ENCODE data around the gene CEACAM1. TPM values are rescaled to one million over a fixed set of nuclear protein-coding genes. Genes with fewer than 3 reads are reported as not detected.

Gene CEACAM1
- total and polyA plus RNA-seq, 2 experiments from 2014 or later: not detected

- no peaks in the 10 kb centered on the region for H3K4me1 ChIP-seq (ENCODE audit: low read depth)
- TF ChIP-seq, protein P1, sequence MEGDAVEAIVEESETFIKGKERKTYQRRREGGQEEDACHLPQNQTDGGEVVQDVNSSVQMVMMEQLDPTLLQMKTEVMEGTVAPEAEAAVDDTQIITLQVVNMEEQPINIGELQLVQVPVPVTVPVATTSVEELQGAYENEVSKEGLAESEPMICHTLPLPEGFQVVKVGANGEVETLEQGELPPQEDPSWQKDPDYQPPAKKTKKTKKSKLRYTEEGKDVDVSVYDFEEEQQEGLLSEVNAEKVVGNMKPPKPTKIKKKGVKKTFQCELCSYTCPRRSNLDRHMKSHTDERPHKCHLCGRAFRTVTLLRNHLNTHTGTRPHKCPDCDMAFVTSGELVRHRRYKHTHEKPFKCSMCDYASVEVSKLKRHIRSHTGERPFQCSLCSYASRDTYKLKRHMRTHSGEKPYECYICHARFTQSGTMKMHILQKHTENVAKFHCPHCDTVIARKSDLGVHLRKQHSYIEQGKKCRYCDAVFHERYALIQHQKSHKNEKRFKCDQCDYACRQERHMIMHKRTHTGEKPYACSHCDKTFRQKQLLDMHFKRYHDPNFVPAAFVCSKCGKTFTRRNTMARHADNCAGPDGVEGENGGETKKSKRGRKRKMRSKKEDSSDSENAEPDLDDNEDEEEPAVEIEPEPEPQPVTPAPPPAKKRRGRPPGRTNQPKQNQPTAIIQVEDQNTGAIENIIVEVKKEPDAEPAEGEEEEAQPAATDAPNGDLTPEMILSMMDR (IDR thresholded peaks at IDR 0.05; ENCODE audit: low read depth, low read length): no peak
- H3K36me3 ChIP-seq: no peaks in the 10 kb centered on the region
- H3K4me3 ChIP-seq: no peak overlapping the region
- H3K27me3 ChIP-seq: no peaks in the 10 kb centered on the region
- no peak for DNase-seq (ENCODE audit: low read depth in 1 of 2, low spot score in 1 of 2)
- no peaks in the 10 kb centered on the region for H3K9me3 ChIP-seq (ENCODE audit: low read depth)
- no peak overlapping the region for H3K27ac ChIP-seq
Observed at GRCh38 chr19:42475366-42475765, 52.9 kb downstream of the CEACAM1 start.

- no peak overlapping the region for H3K27ac ChIP-seq
- no peak for DNase-seq (ENCODE audit: low read depth in 1 of 2, low spot score in 1 of 2)
- no peaks in the 10 kb centered on the region for H3K4me1 ChIP-seq (ENCODE audit: low read depth)
- TF ChIP-seq, protein P1 (IDR thresholded peaks at IDR 0.05; ENCODE audit: low read depth, low read length): no peak
- no peak overlapping the region for H3K4me3 ChIP-seq
- no peaks in the 10 kb centered on the region for H3K9me3 ChIP-seq (ENCODE audit: low read depth)
- H3K27me3 ChIP-seq: no peaks in the 10 kb centered on the region
- H3K36me3 ChIP-seq: no peaks in the 10 kb centered on the region
Observed at GRCh38 chr19:42474743-42475142, 53.5 kb downstream of the CEACAM1 start.

DNA sequence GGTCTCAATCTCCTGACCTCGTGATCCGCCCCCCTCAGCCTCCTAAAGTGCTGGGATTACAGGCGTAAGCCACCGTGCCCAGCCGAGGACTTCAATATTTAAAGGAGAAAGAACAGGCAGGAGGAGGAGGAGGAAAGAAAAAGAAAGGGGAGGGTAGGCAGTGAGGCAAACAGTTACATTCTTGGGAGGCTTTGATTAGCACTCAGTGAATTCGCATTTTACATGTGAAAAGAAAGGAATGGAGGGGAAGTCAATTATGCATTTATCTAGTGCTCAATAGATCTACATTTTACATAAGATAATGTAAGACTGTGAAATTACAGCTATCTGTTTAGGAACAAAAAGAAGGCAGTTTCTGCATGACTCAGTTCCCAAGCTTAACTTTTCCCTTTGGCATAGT lies 54.6 kb downstream of the CEACAM1 start:
- Histone ChIP-seq H3K9me3 (ENCODE audit: low read depth) (no peaks in the 10 kb centered on the region), H3K27ac (no peak overlapping the region), H3K36me3 (no peaks in the 10 kb centered on the region), H3K4me3 (no peak overlapping the region), H3K4me1 (ENCODE audit: low read depth) (no peaks in the 10 kb centered on the region), H3K27me3 (no peaks in the 10 kb centered on the region)
- no peak for DNase-seq (ENCODE audit: low read depth in 1 of 2, low spot score in 1 of 2)
- TF ChIP-seq, protein P1 (IDR thresholded peaks at IDR 0.05; ENCODE audit: low read depth, low read length): no peak

DNA sequence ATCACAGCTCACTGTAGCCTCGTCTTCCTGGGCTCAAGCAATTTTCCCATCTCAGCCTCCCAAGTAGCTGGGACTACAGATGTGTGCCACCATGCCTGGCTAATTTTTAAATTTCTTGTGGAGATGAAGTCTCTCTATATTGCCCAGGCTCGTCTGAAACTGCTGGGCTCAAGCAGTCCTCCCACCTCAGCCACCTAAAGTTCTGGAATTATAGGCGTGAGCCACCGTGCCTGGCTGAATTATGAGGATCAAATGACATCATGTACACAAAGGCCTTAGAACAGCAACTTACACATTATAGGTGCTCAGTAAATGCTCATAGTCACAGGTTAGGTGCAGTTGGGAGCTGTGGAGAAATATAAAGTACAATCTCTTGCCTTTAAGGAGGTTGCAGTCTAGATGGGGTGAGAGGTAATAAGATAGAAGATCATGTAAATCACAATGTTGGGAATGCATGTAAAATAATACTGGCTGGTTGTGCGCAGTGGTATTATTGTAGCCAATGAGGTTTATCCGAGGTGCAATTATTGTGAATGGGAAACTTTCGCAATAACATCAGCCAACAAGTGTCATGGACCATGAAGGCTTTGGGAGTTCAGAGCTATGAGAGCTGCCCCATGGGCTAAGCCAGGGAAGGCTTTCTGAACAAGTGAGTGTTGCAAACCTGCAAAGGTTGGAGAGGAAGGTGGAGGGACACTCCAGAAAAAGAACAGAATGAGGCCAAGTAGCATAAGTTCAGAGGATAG lies 55.7 kb downstream of the CEACAM1 start:
- Histone ChIP-seq H3K36me3 (no peaks in the 10 kb centered on the region), H3K9me3 (ENCODE audit: low read depth) (no peaks in the 10 kb centered on the region), H3K27ac (no peak overlapping the region), H3K4me1 (ENCODE audit: low read depth) (no peaks in the 10 kb centered on the region), H3K4me3 (no peak overlapping the region), H3K27me3 (no peaks in the 10 kb centered on the region)
- TF ChIP-seq, protein P1 (IDR thresholded peaks at IDR 0.05; ENCODE audit: low read depth, low read length): no peak
- DNase-seq (ENCODE audit: low read depth in 1 of 2, low spot score in 1 of 2): no peak

- TF ChIP-seq, protein P1 (IDR thresholded peaks at IDR 0.05; ENCODE audit: low read depth, low read length): no peak
- no peaks in the 10 kb centered on the region for H3K36me3 ChIP-seq
- DNase-seq (ENCODE audit: low read depth in 1 of 2, low spot score in 1 of 2): peak in 1 of 2 donors; percentile 58
- no peaks in the 10 kb centered on the region for H3K4me1 ChIP-seq (ENCODE audit: low read depth)
- no peak overlapping the region for H3K27ac ChIP-seq
- H3K27me3 ChIP-seq: no peaks in the 10 kb centered on the region
- H3K4me3 ChIP-seq: no peak overlapping the region
- no peaks in the 10 kb centered on the region for H3K9me3 ChIP-seq (ENCODE audit: low read depth)
Observed at GRCh38 chr19:42471554-42472249, 56.6 kb downstream of the CEACAM1 start.
